BE2C (cell line): Measurements from ENCODE around the gene MEAK7.

Experiments
- DNase-seq: peaks from one replicate; pipeline ENCODE4 v3.0.0-alpha.2; 2020
- H3K27me3 ChIP-seq: fragments of 250-450 bp; sonication (Bioruptor Pico); 2 replicates; pipeline ENCODE4 v1.5.1; 2020; ENCODE audit warnings: mild to moderate bottlenecking
- H3K36me3 ChIP-seq: fragments of 250-450 bp; sonication (Bioruptor Pico); 2 replicates; pipeline ENCODE4 v1.5.1; 2020; ENCODE audit warnings: mild to moderate bottlenecking
- H3K4me1 ChIP-seq: fragments of 250-450 bp; sonication (Bioruptor Pico); 2 replicates; pipeline ENCODE4 v1.5.1; 2020
- H3K4me3 ChIP-seq: 2 replicates; pipeline ENCODE4 v1.5.1; 2011; ENCODE audit warnings: low read depth, low read length
- H3K9me3 ChIP-seq: fragments of 250-450 bp; sonication (Bioruptor Pico); 2 replicates; pipeline ENCODE4 v1.5.1; 2020
- CTCF ChIP-seq: IDR thresholded peaks from 2 replicates; pipeline ENCODE4 v1.5.1; 2012; ENCODE audit warnings: mild to moderate bottlenecking, low read depth, low read length

MEAK7 gene

GRCh38 chr16:84489131-84489530, 15.3 kb downstream of the MEAK7 start:
- no peak for DNase-seq
- Histone ChIP-seq H3K4me1 (no peaks in the 10 kb centered on the region), H3K4me3 (no peak overlapping the region), H3K9me3 (no peaks in the 10 kb centered on the region), H3K27me3 (no peaks in the 10 kb centered on the region), H3K36me3 (peaks cover 3% of the 10 kb centered on the region; the same call in 1 of the 2 replicates)
- no peak for TF ChIP-seq CTCF

- no peaks in the 10 kb centered on the region for H3K4me1 ChIP-seq
- H3K4me3 ChIP-seq: no peak overlapping the region
- no peak for DNase-seq
- no peak for TF ChIP-seq CTCF
- no peaks in the 10 kb centered on the region for H3K36me3 ChIP-seq
- H3K27me3 ChIP-seq: no peaks in the 10 kb centered on the region
- no peaks in the 10 kb centered on the region for H3K9me3 ChIP-seq
Observed at GRCh38 chr16:84487358-84487757, 17.1 kb downstream of the MEAK7 start.

GRCh38 chr16:84486551-84487235, 17.8 kb downstream of the MEAK7 start:
- Histone ChIP-seq H3K4me1 (no peaks in the 10 kb centered on the region), H3K4me3 (no peak overlapping the region), H3K27me3 (no peaks in the 10 kb centered on the region), H3K36me3 (no peaks in the 10 kb centered on the region), H3K9me3 (no peaks in the 10 kb centered on the region)
- no peak for TF ChIP-seq CTCF
- no peak for DNase-seq

- Histone ChIP-seq H3K36me3 (no peaks in the 10 kb centered on the region), H3K9me3 (no peaks in the 10 kb centered on the region), H3K27me3 (no peaks in the 10 kb centered on the region), H3K4me1 (no peaks in the 10 kb centered on the region), H3K4me3 (no peak overlapping the region)
- DNase-seq: no peak
- TF ChIP-seq CTCF: no peak
Observed at GRCh38 chr16:84486126-84486525, 18.3 kb downstream of the MEAK7 start.

- H3K4me3 ChIP-seq: no peak overlapping the region
- H3K9me3 ChIP-seq: no peaks in the 10 kb centered on the region
- no peaks in the 10 kb centered on the region for H3K27me3 ChIP-seq
- H3K4me1 ChIP-seq: no peaks in the 10 kb centered on the region
- no peak for TF ChIP-seq CTCF
- H3K36me3 ChIP-seq: no peaks in the 10 kb centered on the region
- DNase-seq: no peak
Observed at GRCh38 chr16:84485255-84486010, 19.0 kb downstream of the MEAK7 start.

- no peak overlapping the region for H3K4me3 ChIP-seq
- no peaks in the 10 kb centered on the region for H3K27me3 ChIP-seq
- H3K36me3 ChIP-seq: no peaks in the 10 kb centered on the region
- TF ChIP-seq CTCF: peak; percentile 95
- no peaks in the 10 kb centered on the region for H3K4me1 ChIP-seq
- DNase-seq: peak; percentile 68
- no peaks in the 10 kb centered on the region for H3K9me3 ChIP-seq
Observed at GRCh38 chr16:84484579-84485254, 19.7 kb downstream of the MEAK7 start.
